ENCODE data around the gene STK39.

Gene STK39

GRCh38 chr2:168003876-168004275 is 243.5 kb downstream of the STK39 start:
- no peak for DNase-seq (ENCODE audit: low spot score)

GRCh38 chr2:168002021-168002553 is 245.3 kb downstream of the STK39 start:
- no peak for DNase-seq (ENCODE audit: low spot score)

GRCh38 chr2:167992278-167992677 is 255.1 kb downstream of the STK39 start:
- no peak for DNase-seq (ENCODE audit: low spot score)

GRCh38 chr2:167990062-167990461 is 257.3 kb downstream of the STK39 start:
- no peak for DNase-seq (ENCODE audit: low spot score)

GRCh38 chr2:167988296-167988695 is 259.1 kb downstream of the STK39 start:
- no peak for DNase-seq (ENCODE audit: low spot score)

GRCh38 chr2:167987558-167987957 is 259.8 kb downstream of the STK39 start:
- no peak for DNase-seq (ENCODE audit: low spot score)

- DNase-seq (ENCODE audit: low spot score), result no peak
Observed at GRCh38 chr2:167987026-167987425, 260.4 kb downstream of the STK39 start.

GRCh38 chr2:167986223-167986622 is 261.2 kb downstream of the STK39 start:
- no peak for DNase-seq (ENCODE audit: low spot score)

- DNase-seq (ENCODE audit: low spot score), result no peak
Observed at GRCh38 chr2:167981945-167982344, 265.4 kb downstream of the STK39 start.

GRCh38 chr2:167980439-167980838 is 267.0 kb downstream of the STK39 start:
- DNase-seq (ENCODE audit: low spot score), result no peak

- no peak for DNase-seq (ENCODE audit: low spot score)
Observed at GRCh38 chr2:167972746-167973145, 274.6 kb downstream of the STK39 start.

- DNase-seq (ENCODE audit: low spot score), result no peak
Observed at GRCh38 chr2:167972020-167972419, 275.4 kb downstream of the STK39 start.

- no peak for DNase-seq (ENCODE audit: low spot score)
Observed at GRCh38 chr2:167966937-167967913, 280.2 kb downstream of the STK39 start.

- no peak for DNase-seq (ENCODE audit: low spot score)
Observed at GRCh38 chr2:167965907-167966761, 281.3 kb downstream of the STK39 start.

GRCh38 chr2:167964650-167965413 is 282.6 kb downstream of the STK39 start:
- DNase-seq (ENCODE audit: low spot score), result no peak

GRCh38 chr2:167963899-167964649 is 283.3 kb downstream of the STK39 start:
- DNase-seq (ENCODE audit: low spot score), result no peak

- no peak for DNase-seq (ENCODE audit: low spot score)
Observed at GRCh38 chr2:167962436-167963226, 284.8 kb downstream of the STK39 start.

GRCh38 chr2:167961536-167962048 is 285.8 kb downstream of the STK39 start:
- no peak for DNase-seq (ENCODE audit: low spot score)

GRCh38 chr2:167960089-167960747 is 287.2 kb downstream of the STK39 start:
- DNase-seq (ENCODE audit: low spot score), result no peak

Measured in kidney capillary endothelial cell (primary cell).